ENCODE data around the gene PLXND1.

DNA sequence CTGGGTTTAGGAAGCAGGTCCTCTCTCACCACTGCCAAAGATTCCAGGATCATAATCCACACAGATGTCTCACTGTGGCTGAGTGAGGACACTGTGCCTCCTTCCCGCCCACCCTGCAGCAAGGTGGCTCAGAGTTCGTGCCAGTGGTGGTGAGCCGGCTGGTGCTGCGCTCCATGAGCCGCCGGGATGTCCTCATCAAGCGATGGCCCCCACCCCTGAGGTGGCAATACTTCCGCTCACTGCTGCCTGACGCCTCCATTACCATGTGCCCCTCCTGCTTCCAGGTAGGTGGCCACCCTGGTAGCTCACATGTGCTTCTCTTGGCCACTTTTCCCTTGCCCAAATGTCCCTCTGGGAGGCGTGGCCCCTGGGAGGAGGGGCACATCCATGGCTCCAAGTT, 87.0 kb downstream of the PLXND1 start:
- TF ChIP-seq, protein P1, sequence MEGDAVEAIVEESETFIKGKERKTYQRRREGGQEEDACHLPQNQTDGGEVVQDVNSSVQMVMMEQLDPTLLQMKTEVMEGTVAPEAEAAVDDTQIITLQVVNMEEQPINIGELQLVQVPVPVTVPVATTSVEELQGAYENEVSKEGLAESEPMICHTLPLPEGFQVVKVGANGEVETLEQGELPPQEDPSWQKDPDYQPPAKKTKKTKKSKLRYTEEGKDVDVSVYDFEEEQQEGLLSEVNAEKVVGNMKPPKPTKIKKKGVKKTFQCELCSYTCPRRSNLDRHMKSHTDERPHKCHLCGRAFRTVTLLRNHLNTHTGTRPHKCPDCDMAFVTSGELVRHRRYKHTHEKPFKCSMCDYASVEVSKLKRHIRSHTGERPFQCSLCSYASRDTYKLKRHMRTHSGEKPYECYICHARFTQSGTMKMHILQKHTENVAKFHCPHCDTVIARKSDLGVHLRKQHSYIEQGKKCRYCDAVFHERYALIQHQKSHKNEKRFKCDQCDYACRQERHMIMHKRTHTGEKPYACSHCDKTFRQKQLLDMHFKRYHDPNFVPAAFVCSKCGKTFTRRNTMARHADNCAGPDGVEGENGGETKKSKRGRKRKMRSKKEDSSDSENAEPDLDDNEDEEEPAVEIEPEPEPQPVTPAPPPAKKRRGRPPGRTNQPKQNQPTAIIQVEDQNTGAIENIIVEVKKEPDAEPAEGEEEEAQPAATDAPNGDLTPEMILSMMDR (IDR thresholded peaks at IDR 0.05), result no peak
- TF ChIP-seq EZH2 (IDR thresholded peaks at IDR 0.05; ENCODE audit: borderline replicate concordance, insufficient read depth, low read depth, low read length, poor library complexity, severe bottlenecking), result no peak
